ENCODE data around the gene RFX4.
A peak's percentile ranks its signal among the peaks of the same experiment; 100 is the strongest.

RFX4 gene

GRCh38 chr12:106582641-106583230, at the start of gene RFX4:
Gene RFX4, plus strand, starts transcription at chr12:106583004. Its CDS starts 317 bp downstream, at chr12:106583321.
- Histone ChIP-seq H3K4me3 (ENCODE audit: low read length) (peak within 1 kb of the TSS; percentile 82), H3K27me3 (ENCODE audit: insufficient read depth, low read length) (peaks cover 94% of the 10 kb centered on the region), H3K9me3 (ENCODE audit: insufficient read depth, low read depth, low read length) (peaks cover 5% of the 10 kb centered on the region; the same call in 1 of the 2 replicates)

GRCh38 chr12:106541201-106541600, 41.6 kb upstream of the RFX4 start:
- Histone ChIP-seq H3K27ac (ENCODE audit: low read length) (no peak overlapping the region), H3K4me1 (ENCODE audit: insufficient read depth, low read length) (no peaks in the 10 kb centered on the region), H3K9ac (ENCODE audit: low read depth, low read length) (no peak overlapping the region), H3K9me3 (ENCODE audit: insufficient read depth, low read depth, low read length) (peaks cover 10% of the 10 kb centered on the region), H3K27me3 (ENCODE audit: insufficient read depth, low read length) (no peaks in the 10 kb centered on the region), H3K4me3 (ENCODE audit: low read length) (no peak overlapping the region), H3K36me3 (ENCODE audit: insufficient read depth, low read depth, low read length) (no peaks in the 10 kb centered on the region)

More at GRCh38 chr12:106582641-106583230, at the start of gene RFX4:
- H3K27ac ChIP-seq (ENCODE audit: low read length), result no peak within 1 kb of the TSS
- H3K36me3 ChIP-seq (ENCODE audit: insufficient read depth, low read depth, low read length), result no peaks in the 10 kb centered on the region
- peaks cover 17% of the 10 kb centered on the region; the same call in 1 of the 2 replicates for H3K4me1 ChIP-seq (ENCODE audit: insufficient read depth, low read length)
- peak within 1 kb of the TSS; percentile 40; the same call in 1 of the 2 replicates for H3K9ac ChIP-seq (ENCODE audit: low read depth, low read length)

- H3K27ac ChIP-seq (ENCODE audit: low read length), result no peak overlapping the region
- H3K4me1 ChIP-seq (ENCODE audit: insufficient read depth, low read length), result no peaks in the 10 kb centered on the region
- H3K27me3 ChIP-seq (ENCODE audit: insufficient read depth, low read length), result no peaks in the 10 kb centered on the region
- H3K4me3 ChIP-seq (ENCODE audit: low read length), result no peak overlapping the region
- peaks cover 22% of the 10 kb centered on the region for H3K9me3 ChIP-seq (ENCODE audit: insufficient read depth, low read depth, low read length)
- H3K36me3 ChIP-seq (ENCODE audit: insufficient read depth, low read depth, low read length), result no peaks in the 10 kb centered on the region
- H3K9ac ChIP-seq (ENCODE audit: low read depth, low read length), result no peak overlapping the region
Observed at GRCh38 chr12:106551410-106551809, 31.4 kb upstream of the RFX4 start.

GRCh38 chr12:106552228-106552627, 30.6 kb upstream of the RFX4 start:
- H3K9ac ChIP-seq (ENCODE audit: low read depth, low read length), result no peak overlapping the region
- H3K36me3 ChIP-seq (ENCODE audit: insufficient read depth, low read depth, low read length), result no peaks in the 10 kb centered on the region
- no peak overlapping the region for H3K27ac ChIP-seq (ENCODE audit: low read length)
- no peak overlapping the region for H3K4me3 ChIP-seq (ENCODE audit: low read length)
- no peaks in the 10 kb centered on the region for H3K4me1 ChIP-seq (ENCODE audit: insufficient read depth, low read length)
- peaks cover 22% of the 10 kb centered on the region for H3K9me3 ChIP-seq (ENCODE audit: insufficient read depth, low read depth, low read length)
- no peaks in the 10 kb centered on the region for H3K27me3 ChIP-seq (ENCODE audit: insufficient read depth, low read length)

- Histone ChIP-seq H3K4me3 (ENCODE audit: low read length) (no peak overlapping the region), H3K27ac (ENCODE audit: low read length) (no peak overlapping the region), H3K9ac (ENCODE audit: low read depth, low read length) (no peak overlapping the region), H3K4me1 (ENCODE audit: insufficient read depth, low read length) (no peaks in the 10 kb centered on the region), H3K27me3 (ENCODE audit: insufficient read depth, low read length) (no peaks in the 10 kb centered on the region), H3K36me3 (ENCODE audit: insufficient read depth, low read depth, low read length) (no peaks in the 10 kb centered on the region), H3K9me3 (ENCODE audit: insufficient read depth, low read depth, low read length) (no peaks in the 10 kb centered on the region)
Observed at GRCh38 chr12:106564678-106565329, 18.0 kb upstream of the RFX4 start.

- Histone ChIP-seq H3K9me3 (ENCODE audit: insufficient read depth, low read depth, low read length) (no peaks in the 10 kb centered on the region), H3K4me1 (ENCODE audit: insufficient read depth, low read length) (no peaks in the 10 kb centered on the region), H3K9ac (ENCODE audit: low read depth, low read length) (no peak overlapping the region), H3K27ac (ENCODE audit: low read length) (no peak overlapping the region), H3K27me3 (ENCODE audit: insufficient read depth, low read length) (no peaks in the 10 kb centered on the region), H3K36me3 (ENCODE audit: insufficient read depth, low read depth, low read length) (no peaks in the 10 kb centered on the region), H3K4me3 (ENCODE audit: low read length) (no peak overlapping the region)
Observed at GRCh38 chr12:106566771-106567170, 16.0 kb upstream of the RFX4 start.

GRCh38 chr12:106573239-106573638, 9.6 kb upstream of the RFX4 start:
- no peak overlapping the region for H3K27ac ChIP-seq (ENCODE audit: low read length)
- no peaks in the 10 kb centered on the region for H3K9me3 ChIP-seq (ENCODE audit: insufficient read depth, low read depth, low read length)
- H3K27me3 ChIP-seq (ENCODE audit: insufficient read depth, low read length), result peaks cover 50% of the 10 kb centered on the region
- no peak overlapping the region for H3K9ac ChIP-seq (ENCODE audit: low read depth, low read length)
- H3K4me1 ChIP-seq (ENCODE audit: insufficient read depth, low read length), result no peaks in the 10 kb centered on the region
- no peaks in the 10 kb centered on the region for H3K36me3 ChIP-seq (ENCODE audit: insufficient read depth, low read depth, low read length)
- H3K4me3 ChIP-seq (ENCODE audit: low read length), result no peak overlapping the region

- H3K4me1 ChIP-seq (ENCODE audit: insufficient read depth, low read length), result no peaks in the 10 kb centered on the region
- no peaks in the 10 kb centered on the region for H3K36me3 ChIP-seq (ENCODE audit: insufficient read depth, low read depth, low read length)
- peaks cover 82% of the 10 kb centered on the region for H3K27me3 ChIP-seq (ENCODE audit: insufficient read depth, low read length)
- no peak overlapping the region for H3K9ac ChIP-seq (ENCODE audit: low read depth, low read length)
- no peak overlapping the region for H3K27ac ChIP-seq (ENCODE audit: low read length)
- no peaks in the 10 kb centered on the region for H3K9me3 ChIP-seq (ENCODE audit: insufficient read depth, low read depth, low read length)
- H3K4me3 ChIP-seq (ENCODE audit: low read length), result no peak overlapping the region
Observed at GRCh38 chr12:106576848-106577247, 6.0 kb upstream of the RFX4 start.

- no peaks in the 10 kb centered on the region for H3K36me3 ChIP-seq (ENCODE audit: insufficient read depth, low read depth, low read length)
- no peak overlapping the region for H3K27ac ChIP-seq (ENCODE audit: low read length)
- peaks cover 94% of the 10 kb centered on the region for H3K27me3 ChIP-seq (ENCODE audit: insufficient read depth, low read length)
- no peak overlapping the region for H3K9ac ChIP-seq (ENCODE audit: low read depth, low read length)
- H3K4me3 ChIP-seq (ENCODE audit: low read length), result peak overlapping the region; percentile 2; the same call in 1 of the 2 replicates
- H3K4me1 ChIP-seq (ENCODE audit: insufficient read depth, low read length), result peaks cover 13% of the 10 kb centered on the region; the same call in 1 of the 2 replicates
- peaks cover 5% of the 10 kb centered on the region; the same call in 1 of the 2 replicates for H3K9me3 ChIP-seq (ENCODE audit: insufficient read depth, low read depth, low read length)
Observed at GRCh38 chr12:106580671-106581508, 1.9 kb upstream of the RFX4 start.

- Histone ChIP-seq H3K9me3 (ENCODE audit: insufficient read depth, low read depth, low read length) (peaks cover 5% of the 10 kb centered on the region; the same call in 1 of the 2 replicates), H3K36me3 (ENCODE audit: insufficient read depth, low read depth, low read length) (no peaks in the 10 kb centered on the region), H3K4me1 (ENCODE audit: insufficient read depth, low read length) (peaks cover 13% of the 10 kb centered on the region; the same call in 1 of the 2 replicates), H3K4me3 (ENCODE audit: low read length) (peak overlapping the region; percentile 82), H3K9ac (ENCODE audit: low read depth, low read length) (no peak overlapping the region), H3K27ac (ENCODE audit: low read length) (no peak overlapping the region), H3K27me3 (ENCODE audit: insufficient read depth, low read length) (peaks cover 94% of the 10 kb centered on the region)
Observed at GRCh38 chr12:106581543-106582248, 1.1 kb upstream of the RFX4 start.

- H3K36me3 ChIP-seq (ENCODE audit: insufficient read depth, low read depth, low read length), result no peaks in the 10 kb centered on the region
- peaks cover 94% of the 10 kb centered on the region for H3K27me3 ChIP-seq (ENCODE audit: insufficient read depth, low read length)
- peak overlapping the region; percentile 82 for H3K4me3 ChIP-seq (ENCODE audit: low read length)
Observed at GRCh38 chr12:106582249-106582591, 584 bp upstream of the RFX4 start.

More at GRCh38 chr12:106582249-106582591, 584 bp upstream of the RFX4 start:
- H3K9me3 ChIP-seq (ENCODE audit: insufficient read depth, low read depth, low read length), result peaks cover 5% of the 10 kb centered on the region; the same call in 1 of the 2 replicates
- peaks cover 13% of the 10 kb centered on the region; the same call in 1 of the 2 replicates for H3K4me1 ChIP-seq (ENCODE audit: insufficient read depth, low read length)
- no peak overlapping the region for H3K27ac ChIP-seq (ENCODE audit: low read length)
- no peak overlapping the region for H3K9ac ChIP-seq (ENCODE audit: low read depth, low read length)

Data from iPS-20b (cell line).